GM12878 (cell line): ENCODE results near the gene LIPF. TPM values are rescaled to one million over a fixed set of nuclear protein-coding genes. Genes with fewer than 3 reads are reported as not detected.

Experiments used
- ATAC-seq: fragments of 200-7000 bp; cut with Tn5 transposase; 3 replicates; pipeline ENCODE4 v1.9.1; 2020; ENCODE audit warnings: mild to moderate bottlenecking, moderate library complexity
- BruUV-seq: library from RNA; stranded (reverse); fragments of 400-500 nt; replicated peaks from 2 replicates; lab custom pipeline; 2021; lab: Mats Ljungman, UMichigan
- CTCF ChIA-PET: fragments of 300-600 bp; sonication (Branson Sonifier 250); formaldehyde crosslinking; extraction: SDS; loops from one replicate; lab custom pipeline; 2021; ENCODE audit warnings: inconsistent platforms; lab: Yijun Ruan, JAX
- POLR2A ChIA-PET: fragments of 350-600 bp; formaldehyde crosslinking; extraction: SDS; loops from one replicate; lab custom pipeline; 2021; ENCODE audit warnings: inconsistent platforms; lab: Charles Lee
- RAD21 ChIA-PET: fragments of 300-600 bp; sonication (Branson Sonifier 250); formaldehyde crosslinking; loops from one replicate; lab custom pipeline; 2023; ENCODE audit warnings: antibody characterized with exemption; ENCODE audit not compliant: unreplicated experiment; lab: Charles Lee
- SMC1A ChIA-PET: fragments of 300-600 bp; sonication (Branson Sonifier 250); formaldehyde crosslinking; loops from one replicate; lab custom pipeline; 2023; ENCODE audit not compliant: unreplicated experiment, uncharacterized antibody; lab: Charles Lee
- DNase-seq: peaks from one replicate; pipeline ENCODE4 v3.0.0-alpha.2; 2011; ENCODE audit warnings: low read depth, low spot score
- FAIRE-seq: peaks from 3 replicates; lab custom pipeline; 2011; peaks lifted over from hg19 to GRCh38; lab: Jason Lieb, UNC
- H2AFZ ChIP-seq: 2 replicates; pipeline ENCODE4 v1.6.0; 2011; ENCODE audit warnings: low read depth, low read length, control low read depth; ENCODE audit not compliant: control insufficient read depth
- H3K27ac ChIP-seq: 2 replicates; pipeline ENCODE4 v1.5.1; 2011; ENCODE audit warnings: control low read depth; ENCODE audit not compliant: control insufficient read depth, insufficient read depth
- H3K27me3 ChIP-seq, 2 experiments: replicated peaks in 1 of 2; 2 replicates each; pipeline versions ENCODE4 v1.6.0 to v1.6.1; 2011; ENCODE audit warnings: low read length in 1 of 2; ENCODE audit not compliant: control insufficient read depth in 2 of 2, insufficient read depth in 2 of 2
- H3K36me3 ChIP-seq, 2 experiments: 2 replicates each; pipeline ENCODE4 v1.5.1; 2011; ENCODE audit warnings: low read length in 1 of 2; ENCODE audit not compliant: control insufficient read depth in 2 of 2, insufficient read depth in 2 of 2
- H3K4me1 ChIP-seq: 2 replicates; pipeline ENCODE4 v1.6.1; 2011; ENCODE audit warnings: mild to moderate bottlenecking, low read length, moderate library complexity, mixed read lengths; ENCODE audit not compliant: control insufficient read depth, insufficient read depth
- H3K4me2 ChIP-seq: 2 replicates; pipeline ENCODE4 v1.6.0; 2011; ENCODE audit warnings: control low read depth; ENCODE audit not compliant: control insufficient read depth, insufficient read depth
- H3K4me3 ChIP-seq: fragments of 200-600 bp; sonication (generic); 2 replicates; pipeline ENCODE4 v1.5.1; 2016
- H3K79me2 ChIP-seq: 2 replicates; pipeline ENCODE4 v1.6.0; 2011; ENCODE audit warnings: low read length; ENCODE audit not compliant: control insufficient read depth, insufficient read depth
- H3K9ac ChIP-seq: 2 replicates; pipeline ENCODE4 v1.8.0; 2011; ENCODE audit warnings: low read length, control low read depth, mixed read lengths; ENCODE audit not compliant: control insufficient read depth, insufficient read depth
- H3K9me3 ChIP-seq: replicated peaks from 3 replicates; pipeline ENCODE4 v1.5.1; 2011; ENCODE audit warnings: mild to moderate bottlenecking, low read length; ENCODE audit not compliant: control insufficient read depth, insufficient read depth
- H4K20me1 ChIP-seq: 2 replicates; pipeline ENCODE4 v1.6.0; 2011; ENCODE audit not compliant: control insufficient read depth, insufficient read depth
- ETV6 ChIP-seq, 2 experiments: fragments of 450-650 bp in 1 of 2; IDR thresholded peaks in 1 of 2; conservative IDR thresholded peaks in 1 of 2; 2 replicates each; pipeline ENCODE4 v1.6.1; 2014; ENCODE audit warnings: antibody characterized with exemption in 1 of 2, borderline replicate concordance in 1 of 2, low read depth in 1 of 2, mild to moderate bottlenecking in 1 of 2, moderate library complexity in 1 of 2
- IRF5 ChIP-seq: fragments of 450-650 bp; IDR thresholded peaks from 2 replicates; pipeline ENCODE4 v1.6.1; 2017; ENCODE audit warnings: borderline replicate concordance
- PBX3 ChIP-seq: IDR thresholded peaks from 2 replicates; pipeline ENCODE4 v1.6.1; 2011; ENCODE audit warnings: mild to moderate bottlenecking, low read depth, low read length, moderate library complexity; ENCODE audit not compliant: insufficient replicate concordance
- ZNF687 ChIP-seq: fragments of 450-650 bp; IDR thresholded peaks from 2 replicates; pipeline ENCODE4 v1.6.1; 2017; ENCODE audit warnings: mild to moderate bottlenecking, moderate library complexity
- WGBS: methylation state at CpG from one replicate; pipeline ENCODE4 v1.1.6; 2016; ENCODE audit warnings: low lambda C conversion rate; ENCODE audit not compliant: insufficient replicate concordance, insufficient coverage; ENCODE audit errors: missing lambda C conversion rate; 5-methylcytosine and 5-hydroxymethylcytosine counted together
- in situ Hi-C: fragments of 300-500 bp; cut with MboI; formaldehyde crosslinking; loops from 9 replicates; pipeline ENCODE4 v1.14.3; 2018; ENCODE audit warnings: mixed read lengths
- intact Hi-C: fragments of 100-400 bp; cut with micrococcal nuclease; formaldehyde crosslinking; loops from one replicate; pipeline ENCODE4 v1.14.2; 2022; ENCODE audit not compliant: unreplicated experiment
- polyA plus RNA-seq, 11 experiments: library from polyadenylated mRNA; depleted of rRNA in 4 of 11; unstranded in 6 of 11; stranded (reverse) in 5 of 11; fragments of >200 nt; fragmentation: Nextera tagmentation in 4 of 11; fragmentation: Illumina TruSeq in 1 of 11; extraction: Ambion mirVana in 4 of 11; extraction: Trizol in 1 of 11; gene quantifications; 1 replicate in 1 of 11; 2 replicates in 10 of 11; pipeline versions ENCODE4 v1.2.1 to v1.2.3, GENCODE V29; 2011 to 2016; ENCODE audit warnings: inconsistent platforms in 2 of 11, missing spikeins in 2 of 11, low read depth in 1 of 11
- total RNA-seq, 4 experiments: library from RNA; depleted of rRNA in 3 of 4; stranded (reverse); fragments of >200 nt in 3 of 4; fragmentation: Illumina TruSeq in 1 of 4; extraction: Trizol in 1 of 4; gene quantifications; 2 replicates each; pipeline versions ENCODE4 v1.2.1 to v1.2.3, GENCODE V29; 2013 to 2021

The LIPF gene
- total and polyA plus RNA-seq, 10 of the 15 experiments (the other 5 are each of a cell fraction or from before 2014, with no cell fraction given): not detected

GRCh38 chr10:88624840-88625239, 39.4 kb upstream of the LIPF start (continued):
- TF ChIP-seq IRF5 (no peak), ZNF687 (no peak)

GRCh38 chr10:88640186-88640585, 24.1 kb upstream of the LIPF start:
- no peaks in the 10 kb centered on the region for H3K4me1 ChIP-seq
- ChIA-PET SMC1A (interaction anchor here (0.7 to 0.9 kb wide), 2 partner anchors 12 to 653 kb away, joined by 3 to 5 read pairs; no protein-coding TSS in a partner anchor), RAD21 (no interaction called here), CTCF (interaction anchor here (1.6 kb wide), 1 partner anchor 17 kb away, joined by 4 read pairs; no protein-coding TSS in a partner anchor), POLR2A (no interaction called here)
- no TSS peak for BruUV-seq
- no peak overlapping the region for H2AFZ ChIP-seq
- H3K4me2 ChIP-seq: no peak overlapping the region
- H3K79me2 ChIP-seq: no peaks in the 10 kb centered on the region
- no peaks in the 10 kb centered on the region for H4K20me1 ChIP-seq
- TF ChIP-seq ETV6 (conservative IDR thresholded peaks at IDR 0.05 in 1 of 2, IDR thresholded peaks at IDR 0.05 in 1 of 2; ENCODE audit: borderline replicate concordance in 1 of 2, low read depth in 1 of 2): no peak
- no peak for TF ChIP-seq PBX3
- WGBS: 13% methylated on average over 2 of the region's 2 CpGs
- in situ Hi-C loops: no loop called here
- no peaks in the 10 kb centered on the region for H3K36me3 ChIP-seq
- H3K9me3 ChIP-seq: no peaks in the 10 kb centered on the region; the same call in 2 of the 3 replicates
- intact Hi-C loops: no loop called here
- no peaks in the 10 kb centered on the region for H3K27me3 ChIP-seq
- H3K27ac ChIP-seq: no peak overlapping the region
- ATAC-seq: no peak
- FAIRE-seq: no peak
- H3K9ac ChIP-seq: no peak overlapping the region
- no peak overlapping the region for H3K4me3 ChIP-seq
- DNase-seq: no peak
